Measurements from ENCODE around the gene NMNAT3. TPM values are rescaled to one million over a fixed set of nuclear protein-coding genes. Genes with fewer than 3 reads are reported as not detected.

Gene NMNAT3
- total RNA-seq, 1 experiment from 2014 or later: 1.3 TPM

GRCh38 chr3:139577909-139578308, 99.9 kb downstream of the NMNAT3 start:
- TF ChIP-seq, protein P1, sequence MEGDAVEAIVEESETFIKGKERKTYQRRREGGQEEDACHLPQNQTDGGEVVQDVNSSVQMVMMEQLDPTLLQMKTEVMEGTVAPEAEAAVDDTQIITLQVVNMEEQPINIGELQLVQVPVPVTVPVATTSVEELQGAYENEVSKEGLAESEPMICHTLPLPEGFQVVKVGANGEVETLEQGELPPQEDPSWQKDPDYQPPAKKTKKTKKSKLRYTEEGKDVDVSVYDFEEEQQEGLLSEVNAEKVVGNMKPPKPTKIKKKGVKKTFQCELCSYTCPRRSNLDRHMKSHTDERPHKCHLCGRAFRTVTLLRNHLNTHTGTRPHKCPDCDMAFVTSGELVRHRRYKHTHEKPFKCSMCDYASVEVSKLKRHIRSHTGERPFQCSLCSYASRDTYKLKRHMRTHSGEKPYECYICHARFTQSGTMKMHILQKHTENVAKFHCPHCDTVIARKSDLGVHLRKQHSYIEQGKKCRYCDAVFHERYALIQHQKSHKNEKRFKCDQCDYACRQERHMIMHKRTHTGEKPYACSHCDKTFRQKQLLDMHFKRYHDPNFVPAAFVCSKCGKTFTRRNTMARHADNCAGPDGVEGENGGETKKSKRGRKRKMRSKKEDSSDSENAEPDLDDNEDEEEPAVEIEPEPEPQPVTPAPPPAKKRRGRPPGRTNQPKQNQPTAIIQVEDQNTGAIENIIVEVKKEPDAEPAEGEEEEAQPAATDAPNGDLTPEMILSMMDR (conservative IDR thresholded peaks at IDR 0.05): no peak
- no peak overlapping the region for H2BK120ac ChIP-seq (ENCODE audit: low read depth, low read length, poor library complexity, severe bottlenecking)
- no peaks in the 10 kb centered on the region for H3K27me3 Mint-ChIP-seq (ENCODE audit: low read depth)
- no peak overlapping the region for H3K23ac ChIP-seq (ENCODE audit: insufficient read length, low read depth, low read length)
- no peak overlapping the region for H2BK12ac ChIP-seq (ENCODE audit: insufficient read length, low read depth, low read length)
- no peak overlapping the region for H3K27ac Mint-ChIP-seq
- H4K8ac ChIP-seq (replicated peaks; ENCODE audit: insufficient read length, low read depth, low read length): no peak overlapping the region
- H3K79me1 ChIP-seq (ENCODE audit: insufficient read depth, low read depth, low read length, poor library complexity, severe bottlenecking): no peaks in the 10 kb centered on the region
- H3K4me1 Mint-ChIP-seq: peaks cover 6 to 10% of the 10 kb centered on the region in 2 experiments; a peak in 3 of 4 replicates
- H3K4me1 ChIP-seq (ENCODE audit: insufficient read depth, low read length): no peaks in the 10 kb centered on the region
- H3K18ac ChIP-seq (ENCODE audit: insufficient read length, low read depth, low read length): no peak overlapping the region
- H4K91ac ChIP-seq (ENCODE audit: insufficient read length, low read depth, low read length): no peak overlapping the region
- H2BK5ac ChIP-seq (ENCODE audit: insufficient read length, low read length): no peak overlapping the region
- H3K9me3 Mint-ChIP-seq: no peaks in the 10 kb centered on the region
- no peak overlapping the region for H3T11ph ChIP-seq (ENCODE audit: low read length)
- H3K4ac ChIP-seq (ENCODE audit: low read depth, low read length): no peak overlapping the region
- no peak overlapping the region for H2AFZ ChIP-seq (ENCODE audit: low read length)
- H2BK15ac ChIP-seq (ENCODE audit: low read depth, low read length): no peak overlapping the region
- no peak overlapping the region for H3K4me3 Mint-ChIP-seq
- no peaks in the 10 kb centered on the region for H3K79me2 ChIP-seq (ENCODE audit: insufficient read depth, low read length)
- no peak overlapping the region for H3K4me2 ChIP-seq (ENCODE audit: insufficient read depth, insufficient read length, low read length)
- no peak overlapping the region for H2AK5ac ChIP-seq (ENCODE audit: insufficient read length, low read length)
- H3K56ac ChIP-seq (ENCODE audit: insufficient read length, low read depth, low read length): no peak overlapping the region
- H3K9ac ChIP-seq (ENCODE audit: extremely low read depth, insufficient read length, low read length): no peak overlapping the region
- no peaks in the 10 kb centered on the region for H4K20me1 ChIP-seq (ENCODE audit: control insufficient read depth, insufficient read depth, insufficient read length)
- no peaks in the 10 kb centered on the region for H3K9me3 ChIP-seq (ENCODE audit: control insufficient read depth, low read depth, low read length)
- no peak overlapping the region for H2BK20ac ChIP-seq (ENCODE audit: low read depth, low read length, poor library complexity, severe bottlenecking)
- H3K14ac ChIP-seq (ENCODE audit: insufficient read depth, low read length): no peak overlapping the region
- H3K23me2 ChIP-seq (ENCODE audit: insufficient read length, low read depth, low read length, poor library complexity, severe bottlenecking): no peaks in the 10 kb centered on the region
- no peak overlapping the region for H4K5ac ChIP-seq (ENCODE audit: insufficient read length, low read depth, low read length)
- DNase-seq: peak; percentile 57
- H3K36me3 Mint-ChIP-seq (ENCODE audit: insufficient read depth in 1 of 3, low read depth in 3 of 3): no peaks in the 10 kb centered on the region; a peak in 1 of 7 replicates
- no peak overlapping the region for H3K27ac ChIP-seq (ENCODE audit: insufficient read length, low read depth, low read length)
- H3K27me3 ChIP-seq (ENCODE audit: insufficient read depth, low read length): no peaks in the 10 kb centered on the region
